ENCODE data around the gene LRRC8B.

The LRRC8B gene

DNA sequence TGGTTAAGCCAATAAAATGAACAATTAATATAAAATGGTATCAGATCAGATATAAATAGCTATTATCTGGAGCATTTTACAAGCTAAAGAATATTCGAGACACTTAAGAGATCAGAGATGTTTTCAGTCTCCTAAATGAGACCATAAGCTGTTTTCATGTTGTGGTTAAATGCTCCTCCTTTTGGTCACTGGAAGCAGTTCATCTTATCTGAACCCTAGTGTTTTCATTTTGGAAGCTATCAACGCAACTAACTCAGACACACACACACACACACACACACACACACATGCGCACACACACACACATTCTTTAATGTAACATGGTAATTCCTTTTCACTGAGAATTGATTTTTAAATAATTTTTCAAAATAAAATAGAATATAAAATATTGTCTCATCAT lies 98.3 kb downstream of the LRRC8B start:
- peak; percentile 33 for TF ChIP-seq CTCF (IDR thresholded peaks at IDR 0.05; ENCODE audit: borderline replicate concordance, extremely low read depth, low read length, poor library complexity, severe bottlenecking)
- no peak for TF ChIP-seq EZH2 (IDR thresholded peaks at IDR 0.05; ENCODE audit: borderline replicate concordance, low read depth, low read length, severe bottlenecking)
- H2AFZ ChIP-seq (ENCODE audit: low read depth, low read length) = no peak overlapping the region
- H3K27me3 ChIP-seq (ENCODE audit: insufficient read depth, low read length, poor library complexity) = no peaks in the 10 kb centered on the region
- no peak overlapping the region for H3K4me3 ChIP-seq (ENCODE audit: low read depth in 1 of 2, low read length in 2 of 2)
- H3K9me3 ChIP-seq (ENCODE audit: insufficient read depth, low read length, severe bottlenecking) = no peaks in the 10 kb centered on the region
- H3K9ac ChIP-seq (ENCODE audit: low read depth, low read length) = no peak overlapping the region
- no peaks in the 10 kb centered on the region for H3K79me2 ChIP-seq (ENCODE audit: insufficient read depth, low read length)
- no peak overlapping the region for H3K27ac ChIP-seq (ENCODE audit: low read length)
- DNase-seq = no peak
- H3K36me3 ChIP-seq (ENCODE audit: insufficient read depth, low read length) = no peaks in the 10 kb centered on the region
- H3K4me1 ChIP-seq (ENCODE audit: insufficient read depth, low read length) = no peaks in the 10 kb centered on the region
- no peak for ATAC-seq (ENCODE audit: insufficient read depth, low read depth)
- H3K4me2 ChIP-seq (ENCODE audit: insufficient read depth, low read length) = no peak overlapping the region
- no peaks in the 10 kb centered on the region for H4K20me1 ChIP-seq (ENCODE audit: insufficient read depth, low read length)

DNA sequence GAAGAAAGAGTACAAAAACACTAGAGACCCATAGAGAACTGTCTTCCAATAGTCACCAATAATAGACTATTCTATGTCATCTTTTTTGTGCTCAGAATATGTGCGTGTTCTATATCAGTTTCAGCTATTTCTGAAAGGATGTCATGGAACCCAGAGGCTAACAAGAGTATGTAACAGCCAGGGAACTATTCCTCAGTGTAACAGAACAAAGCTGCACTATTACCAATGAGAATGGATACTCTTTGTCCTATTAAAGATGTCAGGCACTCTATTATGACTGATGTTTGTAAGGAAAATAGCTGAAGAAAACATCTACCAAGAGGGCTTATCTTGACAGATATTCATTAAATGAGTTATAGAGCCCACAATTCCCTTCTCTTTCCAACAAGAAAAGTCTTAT lies 99.7 kb downstream of the LRRC8B start:
- Histone ChIP-seq H3K79me2 (ENCODE audit: insufficient read depth, low read length) (no peaks in the 10 kb centered on the region), H3K4me1 (ENCODE audit: insufficient read depth, low read length) (no peaks in the 10 kb centered on the region), H3K27me3 (ENCODE audit: insufficient read depth, low read length, poor library complexity) (no peaks in the 10 kb centered on the region), H3K36me3 (ENCODE audit: insufficient read depth, low read length) (no peaks in the 10 kb centered on the region), H3K4me3 (ENCODE audit: low read depth in 1 of 2, low read length in 2 of 2) (no peak overlapping the region), H3K4me2 (ENCODE audit: insufficient read depth, low read length) (no peak overlapping the region), H3K9ac (ENCODE audit: low read depth, low read length) (no peak overlapping the region), H3K9me3 (ENCODE audit: insufficient read depth, low read length, severe bottlenecking) (no peaks in the 10 kb centered on the region), H3K27ac (ENCODE audit: low read length) (no peak overlapping the region), H4K20me1 (ENCODE audit: insufficient read depth, low read length) (no peaks in the 10 kb centered on the region), H2AFZ (ENCODE audit: low read depth, low read length) (no peak overlapping the region)
- DNase-seq = no peak
- no peak for ATAC-seq (ENCODE audit: insufficient read depth, low read depth)
- TF ChIP-seq EZH2 (IDR thresholded peaks at IDR 0.05; ENCODE audit: borderline replicate concordance, low read depth, low read length, severe bottlenecking) = no peak
- TF ChIP-seq CTCF (IDR thresholded peaks at IDR 0.05; ENCODE audit: borderline replicate concordance, extremely low read depth, low read length, poor library complexity, severe bottlenecking) = no peak

DNA sequence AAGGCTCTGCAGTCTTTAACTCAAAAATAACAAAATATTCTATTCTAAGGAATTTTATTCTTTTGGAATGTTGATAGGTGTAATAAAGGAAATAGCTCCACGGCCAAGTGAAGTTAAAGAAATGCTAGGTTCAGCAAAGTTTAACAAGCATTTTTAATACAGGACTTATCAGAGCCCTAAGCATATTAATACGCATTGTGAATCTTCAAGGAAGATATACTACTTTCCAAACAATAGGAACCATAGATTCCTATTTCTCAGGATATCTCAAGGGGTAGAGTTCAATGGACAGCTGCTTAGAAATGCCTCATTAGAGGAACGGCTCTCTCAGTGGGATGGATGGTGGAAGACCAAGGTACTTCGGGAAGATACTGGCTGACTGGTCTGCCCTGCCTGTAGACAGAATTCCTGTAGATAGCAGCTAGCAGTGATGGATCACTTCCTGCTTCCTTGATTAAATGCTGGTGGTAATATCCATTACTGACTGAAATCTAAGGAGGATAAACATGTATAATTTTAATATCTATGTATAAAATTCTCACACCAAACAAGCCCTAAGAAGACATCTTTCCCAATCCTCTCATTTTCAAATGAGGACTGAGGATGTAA lies 100.2 kb downstream of the LRRC8B start:
- TF ChIP-seq EZH2 (IDR thresholded peaks at IDR 0.05; ENCODE audit: borderline replicate concordance, low read depth, low read length, severe bottlenecking) = no peak
- Histone ChIP-seq H3K9me3 (ENCODE audit: insufficient read depth, low read length, severe bottlenecking) (no peaks in the 10 kb centered on the region), H3K27ac (ENCODE audit: low read length) (no peak overlapping the region), H3K4me3 (ENCODE audit: low read depth in 1 of 2, low read length in 2 of 2) (no peak overlapping the region), H3K4me1 (ENCODE audit: insufficient read depth, low read length) (no peaks in the 10 kb centered on the region), H3K36me3 (ENCODE audit: insufficient read depth, low read length) (no peaks in the 10 kb centered on the region), H2AFZ (ENCODE audit: low read depth, low read length) (no peak overlapping the region), H3K4me2 (ENCODE audit: insufficient read depth, low read length) (no peak overlapping the region), H4K20me1 (ENCODE audit: insufficient read depth, low read length) (no peaks in the 10 kb centered on the region), H3K27me3 (ENCODE audit: insufficient read depth, low read length, poor library complexity) (no peaks in the 10 kb centered on the region), H3K9ac (ENCODE audit: low read depth, low read length) (no peak overlapping the region), H3K79me2 (ENCODE audit: insufficient read depth, low read length) (no peaks in the 10 kb centered on the region)
- DNase-seq (no peak), ATAC-seq (ENCODE audit: insufficient read depth, low read depth) (no peak)

GRCh38 chr1:89627596-89627962 lies 103.0 kb downstream of the LRRC8B start:
- Histone ChIP-seq H3K4me1 (ENCODE audit: insufficient read depth, low read length) (peaks cover 8% of the 10 kb centered on the region), H3K36me3 (ENCODE audit: insufficient read depth, low read length) (no peaks in the 10 kb centered on the region), H3K4me3 (ENCODE audit: low read depth in 1 of 2, low read length in 2 of 2) (no peak overlapping the region), H3K79me2 (ENCODE audit: insufficient read depth, low read length) (no peaks in the 10 kb centered on the region), H3K9me3 (ENCODE audit: insufficient read depth, low read length, severe bottlenecking) (no peaks in the 10 kb centered on the region), H3K27me3 (ENCODE audit: insufficient read depth, low read length, poor library complexity) (no peaks in the 10 kb centered on the region), H3K9ac (ENCODE audit: low read depth, low read length) (no peak overlapping the region), H2AFZ (ENCODE audit: low read depth, low read length) (no peak overlapping the region), H3K4me2 (ENCODE audit: insufficient read depth, low read length) (no peak overlapping the region), H3K27ac (ENCODE audit: low read length) (no peak overlapping the region), H4K20me1 (ENCODE audit: insufficient read depth, low read length) (no peaks in the 10 kb centered on the region)
- no peak for DNase-seq
- ATAC-seq (ENCODE audit: insufficient read depth, low read depth) = no peak
- TF ChIP-seq EZH2 (IDR thresholded peaks at IDR 0.05; ENCODE audit: borderline replicate concordance, low read depth, low read length, severe bottlenecking) (no peak), CTCF (IDR thresholded peaks at IDR 0.05; ENCODE audit: borderline replicate concordance, extremely low read depth, low read length, poor library complexity, severe bottlenecking) (no peak)

Data from DND-41 (cell line).